HL-60 (cell line): Measurements from ENCODE around the gene FBXW4.

Experiments
- DNase-seq, 2 experiments: peaks; one replicate each; pipeline ENCODE4 v3.0.0-alpha.2; 2010 to 2020; ENCODE audit warnings: low read depth in 1 of 2, low spot score in 1 of 2
- H3K27ac ChIP-seq: fragments of 250-450 bp; sonication (Bioruptor Pico); replicated peaks from 2 replicates; pipeline ENCODE4 v1.5.1; 2020; ENCODE audit warnings: mild to moderate bottlenecking, moderate library complexity
- H3K27me3 ChIP-seq: fragments of 250-450 bp; sonication (Bioruptor Pico); 2 replicates; pipeline ENCODE4 v1.5.1; 2021; ENCODE audit warnings: mild to moderate bottlenecking, moderate library complexity; ENCODE audit not compliant: insufficient read depth, poor library complexity, severe bottlenecking
- H3K4me3 ChIP-seq: replicated peaks from 2 replicates; pipeline ENCODE4 v1.5.1; 2011; ENCODE audit warnings: mild to moderate bottlenecking, control low read depth, low read length; ENCODE audit not compliant: insufficient read depth
- CTCF ChIP-seq: IDR thresholded peaks from one replicate; pipeline ENCODE4 v1.5.1; 2011; ENCODE audit warnings: low read length, control low read depth, inconsistent platforms; ENCODE audit not compliant: insufficient read depth
- GABPA ChIP-seq: IDR thresholded peaks from 2 replicates; pipeline ENCODE4 v1.6.1; 2012; ENCODE audit warnings: low read depth
- POLR2AphosphoS5 ChIP-seq: IDR thresholded peaks from 2 replicates; pipeline ENCODE4 v1.6.1; 2012; ENCODE audit warnings: low read depth
- REST ChIP-seq: IDR thresholded peaks from 2 replicates; pipeline ENCODE4 v1.6.1; 2012; ENCODE audit warnings: low read depth; ENCODE audit not compliant: insufficient replicate concordance
- SPI1 ChIP-seq: IDR thresholded peaks from 2 replicates; pipeline ENCODE4 v1.6.1; 2012; ENCODE audit warnings: low read depth, mild to moderate bottlenecking, borderline replicate concordance

FBXW4 gene

GRCh38 chr10:101576211-101576863, 118.6 kb downstream of the FBXW4 start:
- Histone ChIP-seq H3K27ac (no peak overlapping the region), H3K27me3 (no peaks in the 10 kb centered on the region), H3K4me3 (no peak overlapping the region)
- no peak for DNase-seq
- TF ChIP-seq POLR2AphosphoS5 = no peak
- TF ChIP-seq CTCF = no peak
- TF ChIP-seq REST = no peak
- TF ChIP-seq SPI1 = no peak
- TF ChIP-seq GABPA = no peak

GRCh38 chr10:101575580-101576210, 119.3 kb downstream of the FBXW4 start:
- Histone ChIP-seq H3K4me3 (no peak overlapping the region), H3K27me3 (no peaks in the 10 kb centered on the region), H3K27ac (no peak overlapping the region)
- DNase-seq = no peak
- TF ChIP-seq SPI1 (no peak), CTCF (no peak), POLR2AphosphoS5 (no peak), GABPA (no peak), REST (no peak)

- no peak overlapping the region for H3K27ac ChIP-seq
- TF ChIP-seq POLR2AphosphoS5 = no peak
- no peak for TF ChIP-seq GABPA
- no peak for TF ChIP-seq SPI1
- no peak for TF ChIP-seq REST
- TF ChIP-seq CTCF = no peak
- no peak for DNase-seq
- no peak overlapping the region for H3K4me3 ChIP-seq
- H3K27me3 ChIP-seq = no peaks in the 10 kb centered on the region
Measured at GRCh38 chr10:101575091-101575490, 119.9 kb downstream of the FBXW4 start.
